GM18868 (cell line): Measurements from ENCODE around the gene INSRR.

Source experiments
- ATAC-seq: cut with Tn5 transposase; IDR thresholded peaks from one replicate; pipeline ENCODE4 v1.9.1; 2021; ENCODE audit warnings: mild to moderate bottlenecking, moderate library complexity; ENCODE audit not compliant: unreplicated experiment

The INSRR gene

DNA sequence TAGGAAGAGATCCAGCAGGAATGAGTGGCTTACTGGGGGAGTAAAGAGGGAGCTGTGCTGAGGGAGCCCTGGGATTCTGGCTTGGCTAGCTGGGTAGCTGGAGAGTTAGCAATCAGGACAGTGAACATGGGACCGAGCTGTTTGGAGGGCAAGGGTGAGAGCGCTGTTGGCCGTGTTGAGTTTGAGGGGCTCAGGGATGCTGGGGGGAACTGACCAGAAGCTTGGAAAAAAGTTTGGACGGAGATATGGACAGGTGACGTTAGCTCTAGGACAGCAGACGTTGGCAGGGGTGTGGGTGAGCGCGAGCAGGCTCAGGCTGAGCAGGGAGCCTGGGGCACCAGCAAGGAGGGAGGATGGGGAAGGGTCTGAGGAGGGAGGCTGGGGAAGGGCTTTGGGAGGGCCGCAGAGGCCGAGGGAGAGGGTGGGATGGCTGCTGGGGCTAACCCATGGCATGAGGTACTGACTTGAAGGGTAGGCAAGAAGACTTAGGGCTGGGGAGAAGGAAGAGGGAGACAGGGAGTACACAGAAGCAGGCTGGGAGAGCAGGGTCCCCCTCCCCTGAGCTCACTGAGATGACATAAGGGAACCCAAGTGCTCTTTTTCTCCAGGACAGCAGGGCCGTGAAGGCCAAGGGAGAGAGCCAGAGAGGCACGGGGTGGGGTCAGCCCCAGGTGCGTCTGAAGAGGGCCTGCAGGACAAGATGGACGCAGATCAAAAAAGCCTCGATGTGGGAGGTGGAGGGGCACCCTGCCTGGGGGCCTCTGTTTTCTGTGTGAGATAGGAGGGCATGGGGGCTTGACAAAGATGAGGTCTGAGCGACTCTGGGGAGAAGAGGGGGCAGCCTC lies 50.5 kb downstream of the INSRR start:
- no peak for ATAC-seq

DNA sequence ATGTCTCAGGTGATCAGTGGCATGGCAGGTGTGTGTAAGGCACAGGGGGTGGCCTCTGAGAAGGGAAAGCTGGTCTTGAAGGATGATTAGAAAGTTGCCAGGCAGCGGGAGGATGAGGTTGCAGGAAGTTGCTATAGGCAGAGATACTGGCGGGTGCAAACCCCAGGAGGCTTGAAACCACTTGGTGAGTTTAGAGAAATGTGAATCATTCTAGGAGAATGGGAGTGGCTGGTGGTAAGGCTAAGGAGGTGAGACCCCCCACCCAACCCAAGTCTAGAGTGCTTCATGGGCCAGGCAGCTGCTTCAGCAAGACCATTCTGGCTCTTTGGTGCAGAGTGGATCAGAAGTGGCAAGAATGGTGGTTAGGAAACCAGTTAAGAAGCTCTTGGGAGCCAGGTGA lies 51.3 kb downstream of the INSRR start:
- ATAC-seq, result no peak

DNA sequence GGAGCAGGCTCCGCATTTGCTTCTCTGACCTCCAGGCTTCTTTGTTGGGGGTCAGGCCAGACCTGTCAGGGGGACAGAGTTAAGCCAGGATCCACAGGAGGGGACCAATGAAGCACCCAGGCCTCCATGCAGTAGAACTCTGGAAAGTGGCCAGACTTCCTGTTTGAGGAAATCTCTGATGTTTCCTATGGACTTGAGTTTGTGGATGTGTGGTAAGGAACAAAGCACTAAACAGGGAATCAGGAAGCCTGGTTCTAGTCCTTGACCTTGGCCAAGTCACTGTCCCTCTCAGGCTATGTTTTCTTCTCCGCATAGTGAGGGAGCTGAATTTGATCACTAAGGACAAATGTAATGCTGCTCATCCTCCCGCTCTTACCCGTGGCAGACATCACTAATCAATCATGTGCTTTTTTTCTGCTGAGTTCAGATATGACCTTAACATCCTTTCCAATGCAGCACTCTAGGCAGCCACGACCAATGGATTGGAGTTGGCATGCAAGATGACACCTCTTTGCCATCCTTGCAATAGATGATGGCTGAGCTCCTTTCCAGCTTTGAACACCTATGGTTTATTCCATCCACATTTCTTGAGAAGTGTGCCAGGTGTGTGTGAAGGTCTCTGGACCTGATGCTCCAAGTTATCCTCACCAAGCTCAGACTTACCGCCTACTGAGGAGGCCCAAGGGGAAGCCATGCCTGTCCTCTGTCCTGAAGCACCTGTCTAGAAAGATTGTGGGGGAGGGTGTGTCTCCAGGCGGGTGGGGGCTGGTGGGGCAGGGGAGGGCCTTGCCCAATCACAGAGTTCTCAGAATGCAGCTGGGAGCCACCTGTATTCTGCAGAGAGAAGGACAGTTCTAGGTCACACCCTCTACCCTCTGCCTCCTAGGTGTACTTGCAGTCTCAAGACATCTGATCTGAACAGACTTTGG lies 52.1 kb downstream of the INSRR start:
- ATAC-seq, result no peak

DNA sequence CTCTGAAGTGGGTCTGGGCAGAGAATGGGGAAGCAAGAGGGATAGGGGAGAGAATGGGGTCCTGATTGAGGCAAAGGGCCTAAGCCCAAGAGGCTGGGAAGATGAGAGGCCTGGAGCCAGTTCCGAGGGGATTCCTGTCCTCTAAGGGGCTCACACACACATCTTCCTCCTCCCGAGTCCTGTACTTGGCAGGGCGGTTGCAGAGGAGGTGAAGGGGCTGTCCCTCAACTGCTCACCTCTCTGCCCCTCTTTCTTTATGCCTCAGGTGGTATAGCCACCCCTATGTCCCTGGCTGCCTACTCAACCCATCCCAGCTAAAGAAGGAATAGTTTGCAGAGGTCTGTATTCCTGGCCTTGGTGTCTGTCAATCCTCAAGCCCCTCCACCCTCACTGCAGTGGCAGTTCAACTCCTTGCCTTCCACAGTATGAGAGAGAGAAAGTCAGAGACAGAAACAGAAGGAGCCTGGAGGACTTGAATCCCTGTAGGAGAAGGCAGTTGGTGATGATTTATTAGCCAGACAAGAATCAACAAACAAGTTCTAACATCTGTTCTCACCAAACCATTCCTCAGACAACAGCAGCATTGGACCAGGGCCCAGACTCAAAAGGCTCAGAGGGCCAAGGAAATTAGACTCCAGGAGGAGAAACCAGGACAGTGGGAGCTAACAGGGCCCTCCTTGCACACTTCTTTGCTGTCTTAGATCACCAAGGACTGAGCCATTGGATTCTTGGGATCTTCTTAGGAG lies 53.0 kb downstream of the INSRR start:
- no peak for ATAC-seq

DNA sequence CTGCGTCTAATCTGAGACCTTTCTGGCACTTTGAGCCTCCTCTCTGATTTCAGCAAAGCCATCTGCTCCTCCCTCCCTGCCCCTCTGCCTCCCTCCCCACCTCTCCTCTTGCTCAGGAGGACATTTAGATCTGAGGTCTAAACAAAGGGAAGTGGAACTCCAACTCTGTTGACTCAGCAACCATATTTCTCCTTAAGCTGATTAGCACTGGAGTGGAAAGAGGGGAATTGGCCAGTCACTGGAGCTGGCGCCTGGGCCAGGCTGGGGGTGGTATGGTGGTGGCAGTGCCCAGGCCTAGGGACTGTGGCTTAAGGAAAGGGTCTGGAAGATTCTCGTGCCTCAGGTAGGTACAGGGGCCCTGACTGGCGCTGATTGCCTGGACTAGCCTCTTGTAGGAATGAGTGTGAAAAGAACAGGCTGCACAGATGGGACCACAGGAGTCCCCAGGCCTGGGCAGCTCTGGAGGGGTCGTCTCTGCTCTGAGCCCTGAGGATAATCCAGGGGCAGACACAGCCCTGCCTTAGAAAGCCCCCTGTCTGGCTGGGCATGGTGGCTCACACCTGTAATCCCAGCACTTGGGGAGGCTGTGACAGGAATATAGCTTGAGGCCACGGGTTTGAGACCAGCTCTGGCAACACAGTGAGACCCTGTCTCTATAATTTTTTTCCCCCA lies 54.2 kb downstream of the INSRR start:
- no peak for ATAC-seq

DNA sequence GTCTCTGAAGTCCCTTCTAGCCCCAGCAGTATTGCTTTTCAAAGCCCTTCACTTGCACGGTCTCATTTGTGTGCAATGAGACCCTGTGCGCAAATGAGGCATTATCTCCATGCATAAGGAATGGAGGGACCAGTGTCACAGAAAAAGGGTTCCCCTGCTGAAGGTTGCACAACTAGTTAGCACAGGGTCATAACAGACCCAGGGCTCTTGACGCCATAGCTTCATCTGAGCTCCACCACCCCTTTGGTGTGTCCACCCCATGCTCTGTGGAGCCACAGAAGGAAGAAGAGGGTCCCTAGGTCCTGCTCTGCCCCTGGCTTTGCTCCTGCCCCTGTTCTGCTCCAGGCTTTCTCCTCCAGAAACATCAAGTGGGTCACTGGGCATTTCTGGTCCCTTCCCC lies 54.9 kb downstream of the INSRR start:
- ATAC-seq, result no peak

DNA sequence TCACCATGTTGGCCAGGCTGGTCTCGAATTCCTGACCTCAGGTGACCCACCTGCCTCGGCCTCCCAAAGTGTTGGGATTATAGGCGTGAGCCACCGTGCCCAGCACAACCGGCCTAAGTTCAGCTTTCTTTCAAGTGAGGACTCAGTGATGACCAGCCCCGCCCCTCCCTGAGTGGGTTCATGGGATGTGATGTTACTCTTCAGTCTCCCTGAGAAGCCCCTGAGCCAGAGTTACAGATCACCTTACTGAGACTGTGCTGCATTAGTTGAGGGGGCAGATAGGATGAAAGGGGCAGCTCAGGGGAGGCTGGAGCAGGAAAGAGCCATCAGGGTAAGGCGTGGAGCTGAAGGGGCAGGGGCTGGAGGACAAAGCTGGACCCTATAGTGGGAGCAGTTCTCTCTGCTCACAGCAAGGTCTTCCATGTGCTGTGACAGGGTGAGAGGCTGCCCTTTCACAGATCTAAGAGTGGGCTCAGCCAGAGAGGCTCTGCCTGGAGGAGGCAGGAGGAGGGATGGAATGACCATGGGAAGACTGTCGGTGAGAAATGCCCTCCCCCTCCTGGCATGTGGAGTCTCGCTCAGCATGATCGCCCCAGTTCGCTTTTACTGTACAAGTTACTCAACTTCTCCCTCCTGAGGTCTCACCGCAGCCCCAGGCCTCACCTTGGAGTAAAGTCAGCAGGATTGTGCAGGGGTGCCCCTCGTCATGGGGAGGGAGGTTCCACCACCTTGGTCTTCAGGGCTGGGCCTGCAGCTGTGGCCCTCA lies 55.6 kb downstream of the INSRR start:
- ATAC-seq, result no peak

DNA sequence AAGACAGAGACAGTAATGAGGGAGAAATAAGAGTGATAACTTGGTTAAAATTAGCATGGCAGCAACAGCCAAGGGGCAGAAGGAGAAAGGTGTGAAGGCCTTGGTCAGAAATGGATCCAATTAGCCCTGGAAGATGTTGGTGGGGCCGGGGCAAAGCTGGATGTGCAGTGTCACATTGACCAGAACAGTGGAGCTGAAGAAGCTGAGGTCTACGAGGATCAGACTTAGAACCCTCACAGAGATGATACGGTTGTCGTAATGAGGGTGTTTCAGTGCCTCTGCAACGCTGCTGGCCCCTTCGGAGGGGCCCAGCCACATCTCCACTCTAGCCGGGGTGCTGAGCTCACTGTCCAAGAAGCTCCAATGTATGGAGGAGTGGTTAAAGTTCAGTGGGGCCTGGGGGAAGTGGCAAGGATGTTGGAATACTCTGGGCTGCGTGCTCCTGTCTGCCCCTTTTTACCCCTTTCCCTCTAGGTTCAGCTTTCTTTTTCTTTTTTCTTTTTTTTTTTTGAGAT lies 56.4 kb downstream of the INSRR start:
- no peak for ATAC-seq

DNA sequence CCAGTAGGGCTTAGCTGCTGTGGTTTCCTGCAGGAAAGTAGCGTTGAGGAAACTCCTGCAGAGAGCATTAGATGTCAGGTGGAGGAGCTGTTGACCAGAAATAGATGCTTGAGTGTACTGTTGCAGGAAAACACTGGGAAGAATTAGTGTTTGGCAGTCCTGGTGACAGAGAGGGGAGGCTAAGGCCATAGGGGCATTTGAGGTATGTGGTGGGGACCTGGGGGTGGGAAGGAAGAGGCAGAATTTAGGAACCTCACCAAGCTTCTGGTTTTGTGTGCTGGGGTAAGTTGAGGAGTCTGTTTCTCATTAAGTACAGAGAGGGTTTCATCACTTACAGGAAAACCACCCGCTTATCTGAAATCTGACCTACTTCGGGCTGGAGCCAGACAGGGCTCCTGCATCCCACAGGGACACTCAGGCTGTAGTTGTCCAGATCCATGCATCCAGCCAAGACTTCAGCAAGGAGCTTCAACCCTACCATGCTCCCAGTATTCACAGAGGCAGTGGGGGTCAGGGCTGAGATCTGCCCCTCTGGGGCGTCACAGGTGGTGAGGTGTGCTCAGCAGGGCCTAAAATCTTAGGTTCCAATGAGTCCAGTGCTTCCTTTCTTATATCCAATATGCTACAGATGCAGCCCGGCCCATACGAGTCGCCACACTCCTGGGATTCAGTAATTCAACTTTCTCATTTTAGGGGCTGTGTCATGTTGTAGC lies 57.4 kb downstream of the INSRR start:
- no peak for ATAC-seq

DNA sequence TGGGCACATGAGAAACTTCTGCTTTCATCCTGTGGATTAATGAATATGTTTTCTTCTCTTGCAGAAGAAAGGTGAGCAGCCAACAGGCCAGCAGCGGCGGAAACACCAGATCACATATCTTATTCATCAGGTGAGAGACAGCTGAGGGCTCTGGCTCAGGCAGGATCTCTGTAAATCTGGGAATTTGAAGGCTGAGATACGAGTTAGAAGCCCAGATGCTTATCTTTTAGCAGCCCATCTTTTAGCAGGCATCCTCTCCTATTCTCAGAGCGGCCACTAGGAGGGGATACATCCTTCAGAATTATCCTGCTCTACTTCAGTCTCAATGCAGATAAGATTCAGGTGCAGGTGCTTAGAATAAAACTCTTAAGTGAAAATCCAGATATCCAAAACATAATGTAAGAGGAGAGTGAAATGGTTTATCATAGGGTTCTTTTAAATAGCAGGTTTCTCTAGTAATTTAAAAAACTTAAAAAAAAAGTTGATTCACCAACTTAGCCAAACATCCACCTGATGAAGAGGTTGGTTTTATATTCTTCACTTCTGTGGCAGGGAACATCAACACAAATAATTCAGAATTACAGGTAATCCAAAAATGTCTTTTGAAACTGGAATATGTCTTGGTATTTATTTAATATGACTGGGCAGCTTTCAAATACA lies 61.6 kb downstream of the INSRR start:
- no peak for ATAC-seq

DNA sequence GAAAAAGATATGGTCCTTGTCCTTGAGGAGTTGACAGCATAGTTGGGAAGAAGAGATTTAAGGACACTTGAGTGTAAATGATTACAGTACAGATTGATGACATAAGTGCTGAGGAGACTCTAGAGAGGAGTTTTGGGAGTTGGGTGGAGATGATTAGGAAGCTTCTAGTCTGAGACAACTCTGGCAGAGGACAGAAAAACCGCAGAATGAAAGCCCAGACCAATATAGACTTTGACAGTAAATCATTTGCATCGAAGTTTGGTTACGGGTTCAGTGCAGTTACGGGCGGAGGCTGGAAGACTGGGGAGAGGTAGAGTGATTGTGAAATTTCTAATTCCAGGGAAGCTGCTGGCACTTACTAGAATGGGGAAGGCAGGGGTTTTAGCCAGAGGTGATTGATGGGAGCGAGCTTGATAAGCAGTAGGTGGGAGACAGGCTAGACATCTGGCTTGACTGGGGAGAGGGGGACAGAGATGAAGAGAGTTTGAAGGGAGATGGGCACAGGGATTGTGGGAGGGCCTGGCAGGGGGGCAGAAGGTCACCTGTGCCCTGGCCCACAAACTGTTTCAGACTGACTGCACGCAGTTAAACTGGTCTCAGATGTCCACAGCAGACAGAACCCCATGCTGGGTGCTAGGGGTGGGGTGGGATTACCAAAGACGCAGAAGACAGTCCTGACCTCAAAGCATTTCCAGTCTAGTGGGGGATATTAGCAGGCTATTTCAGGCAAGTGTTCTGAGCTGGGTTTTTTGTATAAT lies 62.4 kb downstream of the INSRR start:
- ATAC-seq, result no peak

DNA sequence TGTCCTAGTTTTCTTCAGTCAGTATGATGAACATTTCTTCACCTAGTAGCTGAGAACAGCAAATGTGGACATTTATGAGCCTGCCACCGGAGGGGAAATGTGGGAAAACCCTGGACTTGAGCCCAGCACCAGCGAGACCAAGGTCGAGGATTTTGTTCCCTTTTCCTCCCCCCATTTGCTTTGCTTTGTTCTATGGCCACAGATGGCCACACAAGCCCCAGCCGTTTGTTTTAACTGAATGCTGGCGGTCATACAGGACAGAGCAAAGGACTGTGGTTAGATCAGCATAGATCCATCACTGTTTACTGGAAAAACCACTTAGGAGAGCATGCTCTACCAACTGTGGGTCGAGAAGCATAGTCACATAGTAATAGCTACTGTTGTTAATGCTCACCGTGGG lies 63.1 kb downstream of the INSRR start:
- no peak for ATAC-seq

DNA sequence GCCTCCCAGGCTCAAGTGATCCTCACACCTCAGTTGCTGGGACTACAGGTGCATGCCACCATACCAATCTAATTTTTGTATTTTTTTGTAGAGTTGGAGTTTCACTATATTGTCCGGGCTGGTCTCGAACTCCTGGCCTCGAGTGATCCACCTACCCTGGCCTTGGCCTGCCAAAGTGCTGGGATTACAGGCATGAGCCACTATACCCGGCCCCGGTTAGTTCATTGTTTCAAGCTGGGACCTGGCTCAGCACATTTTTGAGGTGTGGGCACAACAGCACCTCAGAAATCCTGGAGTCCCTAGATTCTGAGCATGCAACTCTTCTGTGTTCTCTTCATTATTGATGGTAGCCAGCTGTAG lies 63.6 kb downstream of the INSRR start:
- no peak for ATAC-seq

DNA sequence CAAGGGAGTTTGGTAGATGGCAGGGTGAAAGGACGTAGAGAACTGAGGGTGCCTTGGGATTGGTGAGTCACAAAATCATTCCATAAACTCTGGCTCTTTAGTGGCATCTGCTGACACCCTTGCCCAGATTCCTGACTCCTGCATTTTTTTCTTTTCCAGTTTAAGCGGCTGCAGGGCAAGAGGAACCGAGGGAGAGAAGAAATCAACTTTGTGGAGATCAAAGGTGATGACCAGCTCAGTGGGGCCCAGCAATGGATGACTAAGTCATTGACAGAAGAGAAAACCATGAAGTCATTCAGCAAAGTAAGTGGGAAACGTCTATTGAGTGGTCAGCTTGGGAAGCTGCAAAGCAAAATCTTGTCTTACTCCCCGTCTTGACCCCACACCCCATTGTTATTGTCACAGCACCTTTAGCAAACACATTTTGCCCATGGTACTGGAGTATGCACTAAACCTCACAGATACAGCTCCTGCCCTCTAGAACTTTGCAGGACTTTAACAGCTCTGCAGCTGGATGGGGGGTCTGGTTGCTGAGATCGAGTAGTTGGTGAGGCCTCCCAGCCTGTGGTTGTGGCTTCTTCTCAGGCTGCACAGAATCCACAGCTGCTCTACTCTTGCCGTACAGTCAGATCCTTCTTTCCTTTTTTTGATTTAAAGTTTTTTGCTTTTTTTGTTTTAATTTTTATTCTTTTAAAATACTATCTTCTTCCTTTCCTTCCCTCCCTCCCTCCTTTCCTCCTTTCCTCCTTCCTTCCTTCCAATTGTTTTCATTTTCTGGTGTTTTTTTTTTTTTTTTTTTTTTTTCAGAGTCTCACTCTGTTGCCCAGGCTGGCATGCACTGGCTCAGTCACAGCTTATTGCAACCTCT lies 64.2 kb downstream of the INSRR start:
- ATAC-seq, result no peak
